OCI-LY7 (cell line): ENCODE results near the gene ITGA2.

Experiments used
- CTCF ChIP-seq: fragments of 200-600 bp; sonication (generic); conservative IDR thresholded peaks from 2 replicates; pipeline ENCODE4 v1.5.1; 2014; ENCODE audit warnings: mild to moderate bottlenecking, antibody characterized with exemption, low read length, moderate library complexity, mixed read lengths
- EZH2phosphoT487 ChIP-seq: fragments of 200-600 bp; sonication (generic); IDR thresholded peaks from 2 replicates; pipeline ENCODE4 v1.6.1; 2018; ENCODE audit warnings: low read depth, borderline replicate concordance, mild to moderate bottlenecking, mixed run types, antibody characterized with exemption, low read length, moderate library complexity, mixed read lengths

GRCh38 chr5:53130266-53130665 is 141.1 kb downstream of the ITGA2 start:
- TF ChIP-seq CTCF, result no peak
- TF ChIP-seq EZH2phosphoT487, result no peak
